Measurements from ENCODE around the gene COL28A1. TPM values are rescaled to one million over a fixed set of nuclear protein-coding genes. Genes with fewer than 3 reads are reported as not detected.

The COL28A1 gene
- total and polyA plus RNA-seq, 4 donors: 0.05 to 0.50 (median 0.18) TPM

GRCh38 chr7:7421826-7422225 is 113.8 kb downstream of the COL28A1 start:
- 89% methylated on average over 2 of the region's 2 CpGs for WGBS
- no peak for DNase-seq (ENCODE audit: low spot score)
- Histone ChIP-seq H3K4me3 (ENCODE audit: low read depth in 1 of 3, low read length in 3 of 3) (no peak overlapping the region), H3K36me3 (ENCODE audit: control insufficient read depth in 4 of 4, insufficient read depth in 3 of 4, low read depth in 1 of 4, low read length in 3 of 4) (no peaks in the 10 kb centered on the region), H3K27ac (ENCODE audit: low read depth in 1 of 2, low read length in 2 of 2) (no peak overlapping the region), H3K4me1 (ENCODE audit: control insufficient read depth in 4 of 4, insufficient read depth in 4 of 4, low read length in 3 of 4) (peaks cover 0 to 5% (median 0%) of the 10 kb centered on the region in 4 donors), H3K9ac (ENCODE audit: low read depth in 1 of 2, low read length in 2 of 2) (no peak overlapping the region), H3K27me3 (ENCODE audit: control insufficient read depth in 4 of 4, insufficient read depth in 4 of 4, low read length in 3 of 4) (no peaks in the 10 kb centered on the region), H3K9me3 (ENCODE audit: control insufficient read depth in 4 of 4, low read length in 3 of 4) (no peaks in the 10 kb centered on the region)
- TF ChIP-seq NR2F2 (IDR thresholded peaks at IDR 0.05) (no peak), MAX (IDR thresholded peaks at IDR 0.05) (no peak), GABPA (IDR thresholded peaks at IDR 0.05 in 1 of 2, conservative IDR thresholded peaks at IDR 0.05 in 1 of 2) (no peak), SP1 (IDR thresholded peaks at IDR 0.05) (no peak), CTCF (IDR thresholded peaks at IDR 0.05; ENCODE audit: low read depth, low read length, missing input control) (no peak), ZBTB33 (IDR thresholded peaks at IDR 0.05) (no peak), RXRA (IDR thresholded peaks at IDR 0.05) (no peak), TAF1 (conservative IDR thresholded peaks at IDR 0.05) (no peak), HNF4G (IDR thresholded peaks at IDR 0.05) (no peak), HNF4A (conservative IDR thresholded peaks at IDR 0.05) (no peak), FOXA2 (IDR thresholded peaks at IDR 0.05) (no peak), REST (IDR thresholded peaks at IDR 0.05) (no peak), YY1 (IDR thresholded peaks at IDR 0.05) (no peak), JUND (IDR thresholded peaks at IDR 0.05) (no peak)

- 88% methylated on average over 2 of the region's 2 CpGs for WGBS
- Histone ChIP-seq H3K4me3 (ENCODE audit: low read depth in 1 of 3, low read length in 3 of 3) (no peak overlapping the region), H3K9me3 (ENCODE audit: control insufficient read depth in 4 of 4, low read length in 3 of 4) (no peaks in the 10 kb centered on the region), H3K4me1 (ENCODE audit: control insufficient read depth in 4 of 4, insufficient read depth in 4 of 4, low read length in 3 of 4) (no peaks in the 10 kb centered on the region), H3K27me3 (ENCODE audit: control insufficient read depth in 4 of 4, insufficient read depth in 4 of 4, low read length in 3 of 4) (no peaks in the 10 kb centered on the region), H3K36me3 (ENCODE audit: control insufficient read depth in 4 of 4, insufficient read depth in 3 of 4, low read depth in 1 of 4, low read length in 3 of 4) (no peaks in the 10 kb centered on the region), H3K27ac (ENCODE audit: low read depth in 1 of 2, low read length in 2 of 2) (no peak overlapping the region), H3K9ac (ENCODE audit: low read depth in 1 of 2, low read length in 2 of 2) (no peak overlapping the region)
- no peak for TF ChIP-seq HNF4G (IDR thresholded peaks at IDR 0.05)
- no peak for TF ChIP-seq SP1 (IDR thresholded peaks at IDR 0.05)
- TF ChIP-seq GABPA (IDR thresholded peaks at IDR 0.05 in 1 of 2, conservative IDR thresholded peaks at IDR 0.05 in 1 of 2): no peak
- TF ChIP-seq FOXA1 (IDR thresholded peaks at IDR 0.05): no peak
- no peak for TF ChIP-seq ATF3 (IDR thresholded peaks at IDR 0.05)
- TF ChIP-seq FOXA2 (IDR thresholded peaks at IDR 0.05): no peak
- TF ChIP-seq TAF1 (conservative IDR thresholded peaks at IDR 0.05): no peak
- no peak for TF ChIP-seq RAD21 (IDR thresholded peaks at IDR 0.05)
- TF ChIP-seq EGR1 (IDR thresholded peaks at IDR 0.05; ENCODE audit: low read depth in 2 of 2): no peak
- no peak for DNase-seq (ENCODE audit: low spot score)
Measured at GRCh38 chr7:7418997-7419396, 116.7 kb downstream of the COL28A1 start.

All from liver (tissue), 9 donors.